GM12872 (cell line): ENCODE measurements around the gene DNAAF1.

Source experiments
- CTCF ChIP-seq: IDR thresholded peaks from 3 replicates; pipeline ENCODE4 v1.5.1; 2011; ENCODE audit warnings: low read depth, mild to moderate bottlenecking, low read length, moderate library complexity; ENCODE audit not compliant: insufficient read depth

Gene DNAAF1

DNA sequence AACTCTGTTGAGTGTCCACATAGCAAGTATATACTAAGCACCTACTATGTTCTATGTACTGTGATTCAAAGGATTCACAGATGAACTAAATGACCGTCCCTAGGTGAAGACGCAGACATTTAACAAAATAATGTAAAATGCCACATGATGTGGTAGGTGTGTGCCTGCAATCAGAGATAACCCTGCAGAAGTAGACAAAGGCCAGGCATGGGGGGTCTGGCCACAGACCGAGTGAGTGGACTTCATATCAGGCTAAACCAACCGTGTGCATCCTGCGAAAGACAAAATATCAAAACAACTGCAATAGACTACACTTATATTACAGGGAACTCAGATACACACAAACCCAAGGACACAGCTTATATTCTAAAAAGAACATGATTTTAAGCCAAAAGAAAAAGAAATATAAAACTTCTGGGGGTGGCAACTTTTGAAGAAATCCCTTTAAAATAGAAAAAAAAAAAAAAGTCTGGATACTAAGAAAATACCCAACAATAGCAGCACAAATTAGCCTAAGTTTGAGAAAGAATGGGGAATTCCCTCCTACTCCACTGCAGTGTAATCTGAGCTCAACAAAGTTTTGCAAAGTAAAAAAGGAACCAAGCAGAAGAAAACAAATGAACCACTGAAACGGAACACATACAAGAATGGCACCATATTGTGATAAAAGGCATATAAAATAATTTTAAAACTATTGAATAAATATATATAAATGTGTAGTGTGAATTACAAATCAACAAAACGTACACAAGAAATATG, 12.4 kb upstream of the DNAAF1 start:
- no peak for TF ChIP-seq CTCF

GRCh38 chr16:84136331-84137125, 8.6 kb upstream of the DNAAF1 start:
- no peak for TF ChIP-seq CTCF

GRCh38 chr16:84137287-84137686, 7.8 kb upstream of the DNAAF1 start:
- no peak for TF ChIP-seq CTCF

GRCh38 chr16:84137769-84138357, 7.2 kb upstream of the DNAAF1 start:
- TF ChIP-seq CTCF: no peak

DNA sequence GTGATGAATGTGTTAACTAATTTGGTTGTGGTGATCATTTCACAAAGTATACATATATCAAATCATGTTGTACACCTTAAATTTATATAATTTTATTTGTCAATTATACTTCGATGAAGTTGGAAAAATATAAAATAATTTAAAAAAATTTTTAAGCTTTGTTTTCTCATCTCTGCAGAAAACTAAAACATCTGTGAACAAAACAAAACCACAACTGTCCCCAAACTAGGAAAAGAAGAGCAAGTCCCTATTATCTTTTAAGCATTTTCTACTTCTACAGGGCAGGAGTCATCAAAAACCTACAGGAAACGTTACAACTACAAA, 6.6 kb upstream of the DNAAF1 start:
- TF ChIP-seq CTCF: no peak

DNA sequence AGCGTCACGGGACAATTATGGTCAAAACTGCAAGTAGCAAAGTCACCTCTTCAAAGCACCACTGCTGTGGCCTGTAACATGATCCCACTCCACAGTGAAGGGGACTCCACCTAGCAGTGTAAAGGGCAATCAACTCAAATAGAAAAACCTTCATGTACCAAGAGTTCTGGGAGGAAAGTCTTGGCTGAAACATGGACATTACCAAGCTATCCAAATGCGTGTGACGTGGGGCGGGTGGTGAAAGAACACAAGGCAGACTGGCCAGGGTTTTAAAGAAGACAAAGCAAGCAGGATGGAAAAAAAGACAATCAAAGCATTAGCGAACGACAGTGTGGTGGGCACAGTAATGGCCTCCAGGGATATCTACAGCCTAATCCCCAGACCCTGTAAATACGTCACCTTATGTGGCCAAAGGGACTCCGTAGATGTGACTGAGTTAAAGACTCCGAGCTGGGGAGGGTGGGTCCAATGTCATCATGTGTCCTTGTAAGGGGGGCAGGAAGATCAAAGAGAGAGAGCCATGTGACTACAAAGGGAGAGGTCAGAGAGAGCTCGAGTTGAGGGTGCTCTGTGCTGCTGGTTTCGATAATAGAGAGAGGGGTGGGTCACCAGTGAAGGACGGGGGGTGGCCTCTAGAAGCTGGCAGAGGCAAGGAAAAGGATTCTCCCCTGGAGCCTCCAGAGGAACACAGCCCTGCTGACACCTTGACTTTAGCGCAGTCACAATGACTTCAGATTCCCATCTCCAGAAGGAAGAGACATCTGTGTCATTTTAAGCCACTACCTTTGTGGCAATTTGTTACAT, 6.1 kb upstream of the DNAAF1 start:
- TF ChIP-seq CTCF: no peak
